ENCODE results near the gene KY. TPM values are rescaled to one million over a fixed set of nuclear protein-coding genes. Genes with fewer than 3 reads are reported as not detected.

KY gene
- total and polyA plus RNA-seq, 9 of the 15 experiments (the other 6 are each of a cell fraction or from before 2014, with no cell fraction given) = not detected

GRCh38 chr3:134694946-134695543 lies 44.2 kb upstream of the KY start:
- no peaks in the 10 kb centered on the region for H3K36me3 ChIP-seq (ENCODE audit: control insufficient read depth, insufficient read depth, low read length)
- H3K9me3 ChIP-seq (replicated peaks; ENCODE audit: control insufficient read depth, insufficient read depth, low read depth, low read length) = no peaks in the 10 kb centered on the region
- H3K9ac ChIP-seq (ENCODE audit: insufficient read depth in 1 of 2, low read depth in 2 of 2, low read length in 2 of 2) = no peak overlapping the region
- intact Hi-C loops (cut with micrococcal nuclease) (no loop called here), in situ Hi-C loops (cut with MboI) (no loop called here)
- no peak overlapping the region for H3K4me3 ChIP-seq
- no peak overlapping the region for H2AFZ ChIP-seq (ENCODE audit: low read depth, low read length)
- DNase-seq (ENCODE audit: extremely low read depth in 1 of 4, low spot score in 3 of 4) (no peak), ATAC-seq (no peak), FAIRE-seq (no peak)
- no peak overlapping the region for H3K27ac ChIP-seq (ENCODE audit: extremely low read depth, low read depth, low read length)
- CTCF ChIA-PET (ENCODE audit: low intra/inter-chr PET ratio) = no interaction called here
- POLR2A ChIA-PET = interaction anchor here (0.5 kb wide), 1 partner anchor 93 kb away, joined by 3 read pairs; no protein-coding TSS in a partner anchor
- no peaks in the 10 kb centered on the region for H3K79me2 ChIP-seq (ENCODE audit: control insufficient read depth, insufficient read depth, low read length)
- H3K27me3 ChIP-seq (ENCODE audit: control insufficient read depth in 2 of 2, insufficient read depth in 2 of 2, low read length in 2 of 2) = no peaks in the 10 kb centered on the region
- no peaks in the 10 kb centered on the region for H3K9me1 ChIP-seq (ENCODE audit: control insufficient read depth, insufficient read depth, low read length)
- no peak overlapping the region for H3K4me2 ChIP-seq (ENCODE audit: insufficient read depth, low read length)
- WGBS (ENCODE audit: insufficient coverage, low coverage, missing lambda C conversion rate) = 0% methylated on average over 6 of the region's 7 CpGs
- no peaks in the 10 kb centered on the region for H3K4me1 ChIP-seq (replicated peaks in 1 of 2; ENCODE audit: control insufficient read depth in 2 of 2, insufficient read depth in 2 of 2, low read length in 2 of 2)
- TF ChIP-seq RFX5 (IDR thresholded peaks at IDR 0.05; ENCODE audit: low read depth, low read length) (no peak), STAT5B (CRISPR knock-in tag; IDR thresholded peaks at IDR 0.05) (no peak), NFRKB (IDR thresholded peaks at IDR 0.05; ENCODE audit: low read depth) (no peak), PCBP1 (IDR thresholded peaks at IDR 0.05; ENCODE audit: low read depth, low read length, poor library complexity, severe bottlenecking) (no peak), ZNF830 (CRISPR knock-in tag; IDR thresholded peaks at IDR 0.05) (no peak), ZSCAN29 (IDR thresholded peaks at IDR 0.05) (no peak)
- H4K20me1 ChIP-seq (replicated peaks; ENCODE audit: control insufficient read depth, insufficient read depth, low read length) = no peaks in the 10 kb centered on the region
- no TSS peak for BruUV-seq (replicated peaks)

GRCh38 chr3:134694466-134694865 lies 43.6 kb upstream of the KY start:
- FAIRE-seq (no peak), DNase-seq (ENCODE audit: extremely low read depth in 1 of 4, low spot score in 3 of 4) (no peak), ATAC-seq (no peak)
- intact Hi-C loops (cut with micrococcal nuclease) = no loop called here
- CTCF ChIA-PET (ENCODE audit: low intra/inter-chr PET ratio) = no interaction called here
- no peaks in the 10 kb centered on the region for H3K9me1 ChIP-seq (ENCODE audit: control insufficient read depth, insufficient read depth, low read length)
- no peak overlapping the region for H3K9ac ChIP-seq (ENCODE audit: insufficient read depth in 1 of 2, low read depth in 2 of 2, low read length in 2 of 2)
- H3K27ac ChIP-seq (ENCODE audit: extremely low read depth, low read depth, low read length) = no peak overlapping the region
- no peaks in the 10 kb centered on the region for H4K20me1 ChIP-seq (replicated peaks; ENCODE audit: control insufficient read depth, insufficient read depth, low read length)
- no peaks in the 10 kb centered on the region for H3K9me3 ChIP-seq (replicated peaks; ENCODE audit: control insufficient read depth, insufficient read depth, low read depth, low read length)
- no peaks in the 10 kb centered on the region for H3K36me3 ChIP-seq (ENCODE audit: control insufficient read depth, insufficient read depth, low read length)
- no peaks in the 10 kb centered on the region for H3K4me1 ChIP-seq (replicated peaks in 1 of 2; ENCODE audit: control insufficient read depth in 2 of 2, insufficient read depth in 2 of 2, low read length in 2 of 2)
- TF ChIP-seq SNIP1 (IDR thresholded peaks at IDR 0.05; ENCODE audit: low read depth) (no peak), HCFC1 (IDR thresholded peaks at IDR 0.05; ENCODE audit: low read depth, low read length) (no peak), MITF (IDR thresholded peaks at IDR 0.05) (no peak), GATAD2B (IDR thresholded peaks at IDR 0.05; ENCODE audit: borderline replicate concordance) (no peak), RBM14 (IDR thresholded peaks at IDR 0.05; ENCODE audit: borderline replicate concordance, insufficient read depth, low read depth, low read length) (no peak), PHB (CRISPR knock-in tag; IDR thresholded peaks at IDR 0.05) (no peak)
- H3K79me2 ChIP-seq (ENCODE audit: control insufficient read depth, insufficient read depth, low read length) = no peaks in the 10 kb centered on the region
- BruUV-seq (replicated peaks) = no TSS peak
- H3K27me3 ChIP-seq (ENCODE audit: control insufficient read depth in 2 of 2, insufficient read depth in 2 of 2, low read length in 2 of 2) = no peaks in the 10 kb centered on the region
- in situ Hi-C loops (cut with MboI) = no loop called here
- no peak overlapping the region for H3K4me2 ChIP-seq (ENCODE audit: insufficient read depth, low read length)
- POLR2A ChIA-PET = interaction anchor here (0.5 kb wide), 1 partner anchor 92 kb away, joined by 3 read pairs; no protein-coding TSS in a partner anchor
- H3K4me3 ChIP-seq = no peak overlapping the region
- no peak overlapping the region for H2AFZ ChIP-seq (ENCODE audit: low read depth, low read length)

Data from K562 (cell line).